Subcutaneous abdominal adipose tissue (tissue), 5 donors: ENCODE measurements around the gene COX10.

ENCODE experiments used
- H3K27ac ChIP-seq: one replicate; pipeline ENCODE4 v1.7.0; 2013; ENCODE audit warnings: low read depth, mild to moderate bottlenecking, inconsistent platforms, low read length, moderate library complexity
- H3K27me3 ChIP-seq, 5 donors: one replicate each; pipeline ENCODE4 v1.7.0; 2013; ENCODE audit warnings: low read length in 5 of 5, inconsistent platforms in 1 of 5; ENCODE audit not compliant: control insufficient read depth in 5 of 5, insufficient read depth in 4 of 5
- H3K36me3 ChIP-seq, 5 donors: one replicate each; pipeline ENCODE4 v1.7.0; 2013; ENCODE audit warnings: low read length in 5 of 5; ENCODE audit not compliant: control insufficient read depth in 5 of 5, insufficient read depth in 5 of 5
- H3K4me1 ChIP-seq, 5 donors: one replicate each; pipeline ENCODE4 v1.7.0; 2013; ENCODE audit warnings: low read length in 5 of 5, mild to moderate bottlenecking in 3 of 5, moderate library complexity in 1 of 5; ENCODE audit not compliant: control insufficient read depth in 5 of 5, insufficient read depth in 5 of 5
- H3K4me3 ChIP-seq, 5 donors: one replicate each; pipeline ENCODE4 v1.7.0; 2013; ENCODE audit warnings: low read length in 5 of 5, low read depth in 1 of 5
- H3K9ac ChIP-seq, 5 donors: one replicate each; pipeline ENCODE4 v1.7.0; 2013; ENCODE audit warnings: low read length in 5 of 5, mild to moderate bottlenecking in 4 of 5, moderate library complexity in 3 of 5
- H3K9me3 ChIP-seq, 5 donors: one replicate each; pipeline ENCODE4 v1.7.0; 2013; ENCODE audit warnings: low read length in 5 of 5; ENCODE audit not compliant: control insufficient read depth in 5 of 5
- donor health status: healthy.
- donor health status: healthy.
- donor health status: healthy.
- donor health status: healthy.
- donor health status: healthy.

COX10 gene

GRCh38 chr17:14091367-14091766 lies 22.1 kb downstream of the COX10 start:
- no peaks in the 10 kb centered on the region for H3K27me3 ChIP-seq
- no peak overlapping the region for H3K27ac ChIP-seq
- no peak overlapping the region for H3K4me3 ChIP-seq
- no peak overlapping the region for H3K9ac ChIP-seq
- H3K36me3 ChIP-seq = peaks cover 0 to 5% (median 0%) of the 10 kb centered on the region in 5 donors
- peaks cover 0 to 10% (median 0%) of the 10 kb centered on the region in 5 donors for H3K4me1 ChIP-seq
- no peaks in the 10 kb centered on the region for H3K9me3 ChIP-seq

- Histone ChIP-seq H3K4me1 (peaks cover 0 to 10% (median 0%) of the 10 kb centered on the region in 5 donors), H3K9me3 (no peaks in the 10 kb centered on the region)
Measured at GRCh38 chr17:14092808-14093207, 23.5 kb downstream of the COX10 start.

DNA sequence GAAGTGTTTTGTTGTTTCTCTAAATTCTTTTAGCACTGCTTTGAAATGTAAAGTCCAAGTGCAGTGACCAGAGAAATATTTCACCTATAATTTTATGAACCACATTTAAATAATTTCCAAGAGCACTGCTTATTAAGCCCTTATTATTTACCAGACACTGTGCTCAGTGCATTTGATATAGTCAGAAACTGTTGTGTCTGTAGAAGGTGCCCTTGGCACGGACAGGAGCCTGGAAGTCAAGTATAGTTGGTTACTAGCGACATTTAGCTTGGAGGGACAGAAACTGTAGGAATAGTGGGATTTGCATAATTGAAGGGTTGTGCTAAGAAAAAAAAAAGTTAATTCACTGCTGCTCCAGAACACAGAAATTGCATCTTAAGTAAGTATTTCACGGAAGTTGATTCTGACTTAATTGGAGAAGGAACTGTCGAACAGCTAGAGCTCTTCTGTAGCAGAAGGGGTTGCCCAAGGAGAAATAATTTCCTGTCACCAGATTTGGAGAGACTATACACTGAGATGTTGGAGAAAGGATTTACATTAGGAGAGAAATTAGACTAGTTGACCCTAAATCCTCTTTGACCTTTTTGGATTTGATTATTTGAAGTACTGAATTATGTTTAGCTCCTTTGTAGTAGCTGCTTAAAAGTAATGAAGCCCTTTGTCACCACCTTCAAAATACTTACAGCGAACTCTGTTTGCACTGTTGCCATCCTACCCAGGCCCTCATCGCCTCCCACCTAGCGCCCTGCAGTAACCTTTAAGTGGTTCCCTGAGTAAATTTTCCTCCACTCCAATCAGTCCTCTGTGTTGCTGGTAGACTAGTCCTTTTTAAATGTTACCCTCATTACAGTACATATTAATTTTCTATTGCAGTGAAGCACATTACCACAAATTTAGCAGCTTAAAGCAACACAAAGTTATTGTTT lies 25.6 kb downstream of the COX10 start:
- no peak overlapping the region for H3K9ac ChIP-seq
- H3K4me3 ChIP-seq = no peak overlapping the region
- H3K36me3 ChIP-seq = no peaks in the 10 kb centered on the region
- peaks cover 0 to 15% (median 0%) of the 10 kb centered on the region in 5 donors for H3K4me1 ChIP-seq
- no peaks in the 10 kb centered on the region for H3K27me3 ChIP-seq
- H3K27ac ChIP-seq = no peak overlapping the region
- H3K9me3 ChIP-seq = no peaks in the 10 kb centered on the region

More at GRCh38 chr17:14092808-14093207, 23.5 kb downstream of the COX10 start:
- H3K9ac ChIP-seq = no peak overlapping the region
- H3K4me3 ChIP-seq = no peak overlapping the region
- H3K27ac ChIP-seq = no peak overlapping the region
- peaks cover 0 to 5% (median 0%) of the 10 kb centered on the region in 5 donors for H3K36me3 ChIP-seq
- no peaks in the 10 kb centered on the region for H3K27me3 ChIP-seq

- H3K27ac ChIP-seq = no peak overlapping the region
- H3K4me3 ChIP-seq = no peak overlapping the region
- H3K4me1 ChIP-seq = peaks cover 0 to 15% (median 0%) of the 10 kb centered on the region in 5 donors
Measured at GRCh38 chr17:14095631-14096030, 26.3 kb downstream of the COX10 start.

DNA sequence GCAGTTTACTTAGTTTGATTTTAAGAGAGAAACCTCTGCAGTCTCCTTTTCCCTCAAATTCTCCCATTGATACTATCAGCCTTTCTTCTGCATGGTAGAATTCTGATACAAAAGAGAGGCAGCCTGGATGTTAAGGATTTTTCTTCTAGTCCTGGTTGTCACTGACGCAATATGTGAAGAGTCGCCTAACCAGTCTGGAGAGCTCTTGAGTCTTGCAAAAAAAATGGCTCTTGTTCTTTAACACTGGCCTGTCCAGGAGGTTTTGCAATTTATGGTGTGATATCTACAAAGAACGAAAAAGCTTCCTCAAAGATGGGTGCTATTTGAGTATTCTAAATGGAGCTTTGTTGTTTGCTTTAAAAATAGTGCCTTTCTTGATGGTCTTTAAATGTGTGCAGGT lies 28.9 kb downstream of the COX10 start:
- H3K27me3 ChIP-seq = no peaks in the 10 kb centered on the region
- no peaks in the 10 kb centered on the region for H3K9me3 ChIP-seq
- H3K36me3 ChIP-seq = peaks cover 0 to 9% (median 2%) of the 10 kb centered on the region in 5 donors
- H3K27ac ChIP-seq = no peak overlapping the region
- H3K9ac ChIP-seq = no peak overlapping the region
- H3K4me3 ChIP-seq = no peak overlapping the region
- H3K4me1 ChIP-seq = peaks cover 0 to 8% (median 0%) of the 10 kb centered on the region in 5 donors

More at GRCh38 chr17:14095631-14096030, 26.3 kb downstream of the COX10 start:
- Histone ChIP-seq H3K27me3 (no peaks in the 10 kb centered on the region), H3K9ac (no peak overlapping the region), H3K36me3 (no peaks in the 10 kb centered on the region), H3K9me3 (no peaks in the 10 kb centered on the region)

DNA sequence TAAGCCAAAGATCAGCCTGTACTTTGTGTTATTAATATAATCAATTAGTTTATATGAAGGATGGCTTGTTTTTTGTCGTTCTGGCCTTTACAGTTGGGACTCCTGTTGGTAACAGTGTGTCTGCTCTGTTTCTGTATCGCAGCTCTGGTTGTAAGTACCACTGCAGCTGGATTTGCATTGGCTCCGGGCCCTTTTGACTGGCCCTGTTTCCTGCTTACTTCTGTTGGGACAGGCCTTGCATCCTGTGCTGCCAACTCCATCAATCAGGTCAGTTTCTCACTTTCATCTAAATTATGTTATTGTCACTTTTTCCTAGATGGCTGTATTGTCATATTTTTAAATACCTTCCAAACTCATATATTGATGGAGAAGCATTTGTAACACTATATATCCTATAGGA lies 32.7 kb downstream of the COX10 start:
- Histone ChIP-seq H3K4me3 (no peak overlapping the region), H3K36me3 (peaks cover 0 to 12% (median 5%) of the 10 kb centered on the region in 5 donors), H3K4me1 (peaks cover 0 to 6% (median 0%) of the 10 kb centered on the region in 5 donors), H3K9me3 (no peaks in the 10 kb centered on the region), H3K9ac (no peak overlapping the region), H3K27ac (no peak overlapping the region), H3K27me3 (no peaks in the 10 kb centered on the region)

DNA sequence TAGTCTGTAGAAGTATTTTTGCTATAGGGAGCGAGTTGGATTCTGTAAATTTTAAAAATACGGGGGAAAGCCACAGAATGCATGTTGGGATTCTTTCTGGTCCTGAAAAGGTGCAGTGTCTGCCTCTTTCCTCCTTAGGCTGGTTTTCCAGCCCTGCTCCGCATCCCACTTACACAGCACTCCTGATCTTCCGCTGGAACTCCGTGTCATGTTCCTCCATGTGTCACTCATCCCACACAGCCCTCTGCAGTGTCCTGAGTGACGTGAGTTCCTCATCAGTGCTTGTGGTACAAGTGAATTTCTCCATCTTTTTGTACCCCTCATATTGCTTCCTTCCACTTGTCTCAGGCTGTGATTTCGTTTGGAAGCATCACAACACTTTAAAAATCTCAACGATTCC lies 34.5 kb downstream of the COX10 start:
- H3K27me3 ChIP-seq = no peaks in the 10 kb centered on the region
- no peak overlapping the region for H3K27ac ChIP-seq
- H3K4me1 ChIP-seq = no peaks in the 10 kb centered on the region
- H3K9ac ChIP-seq = no peak overlapping the region
- no peak overlapping the region for H3K4me3 ChIP-seq
- H3K9me3 ChIP-seq = no peaks in the 10 kb centered on the region
- H3K36me3 ChIP-seq = peaks cover 0 to 12% (median 5%) of the 10 kb centered on the region in 5 donors

- Histone ChIP-seq H3K9me3 (no peaks in the 10 kb centered on the region), H3K36me3 (peaks cover 0 to 12% (median 5%) of the 10 kb centered on the region in 5 donors), H3K27ac (no peak overlapping the region), H3K4me1 (no peaks in the 10 kb centered on the region), H3K9ac (no peak overlapping the region), H3K27me3 (no peaks in the 10 kb centered on the region), H3K4me3 (no peak overlapping the region)
Measured at GRCh38 chr17:14104734-14105133, 35.4 kb downstream of the COX10 start.

- Histone ChIP-seq H3K9me3 (no peaks in the 10 kb centered on the region), H3K27me3 (no peaks in the 10 kb centered on the region), H3K4me3 (no peak overlapping the region), H3K4me1 (no peaks in the 10 kb centered on the region), H3K36me3 (peaks cover 0 to 8% (median 3%) of the 10 kb centered on the region in 5 donors), H3K9ac (no peak overlapping the region), H3K27ac (no peak overlapping the region)
Measured at GRCh38 chr17:14107889-14108288, 38.6 kb downstream of the COX10 start.

DNA sequence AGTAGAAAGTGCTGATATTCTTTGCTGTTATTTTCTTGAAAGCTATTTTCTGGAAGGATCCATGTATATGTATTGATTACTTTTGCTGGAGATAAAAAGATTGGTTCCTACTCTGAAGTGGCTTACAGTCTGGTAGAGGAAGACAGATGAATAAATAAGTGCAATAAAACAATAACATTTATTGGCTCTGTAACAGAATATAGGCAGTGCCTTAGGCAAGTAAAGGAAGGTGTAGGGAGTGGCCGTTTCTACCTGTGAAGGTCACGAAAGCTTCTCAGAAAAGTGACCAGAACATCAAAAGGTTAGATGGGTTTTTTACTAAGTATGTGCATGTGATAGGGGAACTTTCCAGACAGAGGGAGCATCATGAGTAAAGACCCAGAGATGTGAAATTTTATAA lies 43.1 kb downstream of the COX10 start:
- Histone ChIP-seq H3K9ac (no peak overlapping the region), H3K9me3 (no peaks in the 10 kb centered on the region), H3K36me3 (peaks cover 0 to 4% (median 0%) of the 10 kb centered on the region in 5 donors), H3K4me3 (no peak overlapping the region), H3K4me1 (no peaks in the 10 kb centered on the region), H3K27me3 (no peaks in the 10 kb centered on the region), H3K27ac (no peak overlapping the region)
